ENCODE results near the gene PLCB1. TPM values are rescaled to one million over a fixed set of nuclear protein-coding genes. Genes with fewer than 3 reads are reported as not detected.

PLCB1 gene
- total and polyA plus RNA-seq, 2 experiments from 2014 or later = 6.7 to 20.5 TPM

DNA sequence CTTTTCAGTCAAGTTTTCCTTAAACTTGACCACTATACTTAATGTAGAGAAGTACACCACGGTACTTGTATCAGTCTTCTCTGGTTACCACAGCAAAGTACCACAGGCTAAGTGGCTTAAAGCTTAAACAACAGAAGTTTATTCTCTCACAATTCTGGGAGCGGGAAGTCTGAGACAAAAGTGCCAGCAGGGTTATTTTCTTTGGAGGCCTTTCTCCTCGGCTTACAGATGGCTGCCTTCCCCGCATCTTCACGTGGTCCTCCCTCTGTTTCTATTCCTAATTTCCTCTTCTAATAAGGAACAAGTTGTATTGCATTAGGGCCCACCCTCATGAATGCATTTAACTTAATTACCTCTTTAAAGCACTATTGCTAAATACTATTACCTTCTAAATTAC, 258.0 kb downstream of the PLCB1 start:
- Histone ChIP-seq H4K20me1 (ENCODE audit: insufficient read depth, poor library complexity, severe bottlenecking) (no peaks in the 10 kb centered on the region), H3K9me2 (replicated peaks; ENCODE audit: insufficient read depth) (no peaks in the 10 kb centered on the region), H3K4me1 (ENCODE audit: insufficient read depth) (no peaks in the 10 kb centered on the region), H2AFZ (no peak overlapping the region), H3K4me3 (no peak overlapping the region), H3K27me3 (no peaks in the 10 kb centered on the region), H3K27ac (no peak overlapping the region), H3K9me3 (ENCODE audit: low read depth) (no peaks in the 10 kb centered on the region), H3K4me2 (no peak overlapping the region), H3K36me3 (replicated peaks; ENCODE audit: insufficient read depth, low read depth) (no peaks in the 10 kb centered on the region), H3K79me2 (no peaks in the 10 kb centered on the region)
- no peak for DNase-seq (ENCODE audit: low spot score)
- TF ChIP-seq EZH2 (IDR thresholded peaks at IDR 0.05; ENCODE audit: borderline replicate concordance) = no peak
- TF ChIP-seq EZH2phosphoT487 (IDR thresholded peaks at IDR 0.05; ENCODE audit: low read depth, severe bottlenecking, unreplicated experiment) = no peak
- TF ChIP-seq, protein P1, sequence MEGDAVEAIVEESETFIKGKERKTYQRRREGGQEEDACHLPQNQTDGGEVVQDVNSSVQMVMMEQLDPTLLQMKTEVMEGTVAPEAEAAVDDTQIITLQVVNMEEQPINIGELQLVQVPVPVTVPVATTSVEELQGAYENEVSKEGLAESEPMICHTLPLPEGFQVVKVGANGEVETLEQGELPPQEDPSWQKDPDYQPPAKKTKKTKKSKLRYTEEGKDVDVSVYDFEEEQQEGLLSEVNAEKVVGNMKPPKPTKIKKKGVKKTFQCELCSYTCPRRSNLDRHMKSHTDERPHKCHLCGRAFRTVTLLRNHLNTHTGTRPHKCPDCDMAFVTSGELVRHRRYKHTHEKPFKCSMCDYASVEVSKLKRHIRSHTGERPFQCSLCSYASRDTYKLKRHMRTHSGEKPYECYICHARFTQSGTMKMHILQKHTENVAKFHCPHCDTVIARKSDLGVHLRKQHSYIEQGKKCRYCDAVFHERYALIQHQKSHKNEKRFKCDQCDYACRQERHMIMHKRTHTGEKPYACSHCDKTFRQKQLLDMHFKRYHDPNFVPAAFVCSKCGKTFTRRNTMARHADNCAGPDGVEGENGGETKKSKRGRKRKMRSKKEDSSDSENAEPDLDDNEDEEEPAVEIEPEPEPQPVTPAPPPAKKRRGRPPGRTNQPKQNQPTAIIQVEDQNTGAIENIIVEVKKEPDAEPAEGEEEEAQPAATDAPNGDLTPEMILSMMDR (IDR thresholded peaks at IDR 0.05; ENCODE audit: poor library complexity) = no peak
- WGBS (ENCODE audit: low lambda C conversion rate, missing lambda C conversion rate) = 69% methylated on average over 5 of the region's 5 CpGs

DNA sequence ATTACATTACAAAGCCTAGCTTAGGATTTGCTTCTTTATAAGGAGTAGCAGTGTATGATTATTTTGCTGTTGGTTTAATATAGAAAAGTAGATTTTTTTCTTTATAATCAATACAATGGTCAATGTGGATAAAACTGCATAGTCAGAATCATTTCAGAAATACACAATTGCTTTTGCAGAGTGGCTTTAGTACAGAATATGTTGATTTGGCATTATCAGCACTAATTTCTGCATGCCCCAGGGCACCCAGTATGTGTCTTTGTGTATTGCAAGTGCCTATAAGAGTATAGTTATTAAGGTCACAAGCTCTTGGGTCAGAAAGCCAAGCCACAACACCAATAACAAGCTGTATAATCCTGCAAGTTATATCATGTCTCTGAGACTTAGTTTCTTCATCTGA, 258.4 kb downstream of the PLCB1 start:
- H3K9me3 ChIP-seq (ENCODE audit: low read depth) = no peaks in the 10 kb centered on the region
- no peak overlapping the region for H3K4me3 ChIP-seq
- H3K4me2 ChIP-seq = no peak overlapping the region
- no peaks in the 10 kb centered on the region for H3K9me2 ChIP-seq (replicated peaks; ENCODE audit: insufficient read depth)
- H4K20me1 ChIP-seq (ENCODE audit: insufficient read depth, poor library complexity, severe bottlenecking) = no peaks in the 10 kb centered on the region
- no peaks in the 10 kb centered on the region for H3K4me1 ChIP-seq (ENCODE audit: insufficient read depth)
- H3K79me2 ChIP-seq = no peaks in the 10 kb centered on the region
- H3K27ac ChIP-seq = no peak overlapping the region
- H3K36me3 ChIP-seq (replicated peaks; ENCODE audit: insufficient read depth, low read depth) = no peaks in the 10 kb centered on the region
- no peak for DNase-seq (ENCODE audit: low spot score)
- TF ChIP-seq, protein P1 (IDR thresholded peaks at IDR 0.05; ENCODE audit: poor library complexity) = no peak
- TF ChIP-seq EZH2phosphoT487 (IDR thresholded peaks at IDR 0.05; ENCODE audit: low read depth, severe bottlenecking, unreplicated experiment) = no peak
- TF ChIP-seq EZH2 (IDR thresholded peaks at IDR 0.05; ENCODE audit: borderline replicate concordance) = no peak
- no peak overlapping the region for H2AFZ ChIP-seq
- H3K27me3 ChIP-seq = no peaks in the 10 kb centered on the region

DNA sequence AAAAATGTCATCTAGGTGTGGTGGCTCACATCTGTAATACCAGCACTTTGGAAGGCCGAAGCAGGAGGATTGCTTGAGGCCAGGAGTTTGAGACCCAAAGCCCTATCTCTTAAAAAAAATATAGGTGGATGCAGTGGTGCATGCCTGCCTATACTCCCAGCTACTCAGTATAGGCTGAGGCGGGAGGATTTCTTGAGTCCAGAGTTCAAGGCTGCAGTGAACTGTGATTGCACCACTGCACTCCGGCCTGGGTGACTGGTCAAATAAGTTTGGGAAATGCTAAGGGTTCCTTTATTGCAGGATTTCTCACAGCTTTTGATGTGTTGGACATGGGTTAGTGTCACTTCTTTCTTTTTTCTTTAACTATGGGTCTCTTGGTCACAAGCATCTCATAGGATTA, 261.3 kb downstream of the PLCB1 start:
- WGBS (ENCODE audit: low lambda C conversion rate, missing lambda C conversion rate) = 56% methylated on average over 3 of the region's 3 CpGs
- Histone ChIP-seq H3K27ac (no peak overlapping the region), H3K9me2 (replicated peaks; ENCODE audit: insufficient read depth) (no peaks in the 10 kb centered on the region), H3K4me1 (ENCODE audit: insufficient read depth) (no peaks in the 10 kb centered on the region), H4K20me1 (ENCODE audit: insufficient read depth, poor library complexity, severe bottlenecking) (no peaks in the 10 kb centered on the region), H3K4me2 (no peak overlapping the region), H3K4me3 (no peak overlapping the region), H3K79me2 (no peaks in the 10 kb centered on the region), H3K36me3 (replicated peaks; ENCODE audit: insufficient read depth, low read depth) (no peaks in the 10 kb centered on the region), H3K27me3 (no peaks in the 10 kb centered on the region), H2AFZ (no peak overlapping the region), H3K9me3 (ENCODE audit: low read depth) (no peaks in the 10 kb centered on the region)
- TF ChIP-seq EZH2phosphoT487 (IDR thresholded peaks at IDR 0.05; ENCODE audit: low read depth, severe bottlenecking, unreplicated experiment) = no peak
- TF ChIP-seq, protein P1 (IDR thresholded peaks at IDR 0.05; ENCODE audit: poor library complexity) = no peak
- no peak for TF ChIP-seq EZH2 (IDR thresholded peaks at IDR 0.05; ENCODE audit: borderline replicate concordance)
- DNase-seq (ENCODE audit: low spot score) = no peak

Measured in hepatocyte (in vitro differentiated cells).